ENCODE data around the gene HCCS. TPM values are rescaled to one million over a fixed set of nuclear protein-coding genes. Genes with fewer than 3 reads are reported as not detected.

HCCS gene
- total and polyA plus RNA-seq, 2 of the 8 experiments (the other 6 are each of a cell fraction or from before 2014, with no cell fraction given): 11.9 to 29.9 TPM

- TF ChIP-seq TAF7 (optimal IDR thresholded peaks at IDR 0.05; ENCODE audit: borderline replicate concordance, low read depth, low read length) (no peak), TAF1 (IDR thresholded peaks at IDR 0.05; ENCODE audit: low read depth, low read length) (no peak), ATF3 (IDR thresholded peaks at IDR 0.05; ENCODE audit: insufficient read depth, low read depth, low read length) (no peak)
- TF ChIP-seq, protein P1, sequence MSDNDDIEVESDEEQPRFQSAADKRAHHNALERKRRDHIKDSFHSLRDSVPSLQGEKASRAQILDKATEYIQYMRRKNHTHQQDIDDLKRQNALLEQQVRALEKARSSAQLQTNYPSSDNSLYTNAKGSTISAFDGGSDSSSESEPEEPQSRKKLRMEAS (IDR thresholded peaks at IDR 0.05): no peak
These were observed 40.8 kb downstream of the HCCS start (continued) for GRCh38 chrX:11151799-11152559.

All from H1 (cell line).